ENCODE measurements around the gene ABCA6.

DNA sequence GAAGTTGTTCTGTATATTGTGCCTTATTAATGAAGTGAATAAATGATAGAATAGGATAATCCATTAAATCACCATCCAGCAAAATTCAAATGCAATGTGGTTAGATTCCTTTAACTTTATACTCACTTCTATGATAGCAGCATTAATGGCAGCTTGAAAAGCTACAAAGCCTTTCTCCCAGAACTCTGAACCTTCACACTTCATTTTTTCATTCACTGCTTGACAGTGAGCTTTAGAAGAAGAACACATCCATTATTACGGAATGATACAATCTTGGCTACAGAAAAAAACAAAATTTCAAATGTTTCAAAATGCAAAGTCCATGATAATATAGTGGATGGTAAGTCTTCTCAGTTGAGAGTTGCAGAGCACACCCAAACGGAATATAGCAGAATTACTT is 97.3 kb downstream of the ABCA6 start:
- TF ChIP-seq, protein P1, sequence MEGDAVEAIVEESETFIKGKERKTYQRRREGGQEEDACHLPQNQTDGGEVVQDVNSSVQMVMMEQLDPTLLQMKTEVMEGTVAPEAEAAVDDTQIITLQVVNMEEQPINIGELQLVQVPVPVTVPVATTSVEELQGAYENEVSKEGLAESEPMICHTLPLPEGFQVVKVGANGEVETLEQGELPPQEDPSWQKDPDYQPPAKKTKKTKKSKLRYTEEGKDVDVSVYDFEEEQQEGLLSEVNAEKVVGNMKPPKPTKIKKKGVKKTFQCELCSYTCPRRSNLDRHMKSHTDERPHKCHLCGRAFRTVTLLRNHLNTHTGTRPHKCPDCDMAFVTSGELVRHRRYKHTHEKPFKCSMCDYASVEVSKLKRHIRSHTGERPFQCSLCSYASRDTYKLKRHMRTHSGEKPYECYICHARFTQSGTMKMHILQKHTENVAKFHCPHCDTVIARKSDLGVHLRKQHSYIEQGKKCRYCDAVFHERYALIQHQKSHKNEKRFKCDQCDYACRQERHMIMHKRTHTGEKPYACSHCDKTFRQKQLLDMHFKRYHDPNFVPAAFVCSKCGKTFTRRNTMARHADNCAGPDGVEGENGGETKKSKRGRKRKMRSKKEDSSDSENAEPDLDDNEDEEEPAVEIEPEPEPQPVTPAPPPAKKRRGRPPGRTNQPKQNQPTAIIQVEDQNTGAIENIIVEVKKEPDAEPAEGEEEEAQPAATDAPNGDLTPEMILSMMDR (IDR thresholded peaks at IDR 0.05): no peak
- TF ChIP-seq POLR2A (IDR thresholded peaks at IDR 0.05): no peak

Data from testis (tissue), 2 donors.